BJ (cell line): ENCODE measurements around the gene MAGEA9B. TPM values are rescaled to one million over a fixed set of nuclear protein-coding genes. Genes with fewer than 3 reads are reported as not detected.
A peak's percentile ranks its signal among the peaks of the same experiment; 100 is the strongest.
"Not testable (repeated sequence)": the region's sequence is repeated elsewhere in the genome, so short reads cannot be mapped to it uniquely, and the experiment has no call there.

Experiments used
- CTCF ChIA-PET: fragments of 350-600 bp; formaldehyde crosslinking; extraction: SDS; loops from one replicate; lab custom pipeline; 2021; ENCODE audit warnings: antibody characterized with exemption, inconsistent platforms; lab: Yijun Ruan, JAX
- POLR2A ChIA-PET: fragments of 300-600 bp; sonication (Branson Sonifier 250); formaldehyde crosslinking; extraction: SDS; loops from one replicate; lab custom pipeline; 2021; ENCODE audit warnings: antibody characterized with exemption; lab: Charles Lee
- DNase-seq: peaks from one replicate; pipeline ENCODE4 v3.0.0-alpha.2; 2011; ENCODE audit warnings: low read depth
- H3K27me3 ChIP-seq: 2 replicates; pipeline ENCODE4 v1.6.0; 2011; ENCODE audit warnings: low read length; ENCODE audit not compliant: control insufficient read depth, insufficient read depth
- H3K36me3 ChIP-seq: 2 replicates; pipeline ENCODE4 v1.5.1; 2011; ENCODE audit warnings: low read length; ENCODE audit not compliant: control insufficient read depth, insufficient read depth
- H3K4me3 ChIP-seq: 2 replicates; pipeline ENCODE4 v1.5.1; 2011; ENCODE audit warnings: low read depth, mild to moderate bottlenecking, control low read depth, low read length
- CTCF ChIP-seq: IDR thresholded peaks from 2 replicates; pipeline ENCODE4 v1.5.1; 2011; ENCODE audit warnings: low read depth, mild to moderate bottlenecking, control low read depth, inconsistent platforms, low read length, moderate library complexity; ENCODE audit not compliant: insufficient read depth
- polyA minus RNA-seq: library from RNA; depleted of rRNA, polyadenylated mRNA; stranded (reverse); fragments of >200 nt; gene quantifications from 2 replicates; pipeline ENCODE4 v1.2.3, GENCODE V29; 2011; rRNA and poly(A)+ RNA removed
- polyA plus RNA-seq: library from polyadenylated mRNA; depleted of rRNA; stranded (reverse); fragments of >200 nt; gene quantifications from 2 replicates; pipeline ENCODE4 v1.2.3, GENCODE V29; 2011; rRNA removed

MAGEA9B gene
- polyA plus RNA-seq (not detected in 2 replicates), polyA minus RNA-seq (not detected in 2 replicates)

- POLR2A ChIA-PET, H3K27me3 ChIP-seq, CTCF ChIA-PET, DNase-seq, H3K4me3 ChIP-seq, H3K36me3 ChIP-seq: not testable (repeated sequence)
Measured at GRCh38 chrX:149587359-149587758, at the start of gene MAGEA9B. Gene MAGEA9B, minus strand, starts transcription at chrX:149587459. Its CDS starts 4,280 bp downstream, at chrX:149583179.

GRCh38 chrX:149633511-149633910 lies 46.3 kb upstream of the MAGEA9B start:
- no peaks in the 10 kb centered on the region for H3K36me3 ChIP-seq
- no peak for TF ChIP-seq CTCF
- H3K4me3 ChIP-seq, result no peak overlapping the region
- peaks cover 4% of the 10 kb centered on the region for H3K27me3 ChIP-seq
- no peak for DNase-seq
- POLR2A ChIA-PET, result no interaction called here
- CTCF ChIA-PET, result no interaction called here

- no peak for TF ChIP-seq CTCF
- POLR2A ChIA-PET, result no interaction called here
- Histone ChIP-seq H3K4me3 (peak within 1 kb of the TSS; percentile 68), H3K36me3 (no peaks in the 10 kb centered on the region), H3K27me3 (peaks cover 4% of the 10 kb centered on the region)
- no peak for DNase-seq
- CTCF ChIA-PET, result no interaction called here
Measured at GRCh38 chrX:149631234-149632165, 44.2 kb upstream of the MAGEA9B start, which contains the start of gene TMEM185A. Gene TMEM185A, minus strand, starts transcription at chrX:149631792. Its CDS starts 212 bp downstream, at chrX:149631580.

GRCh38 chrX:149630681-149631233 lies 43.5 kb upstream of the MAGEA9B start:
- peak; percentile 40; the same call in 1 of the 2 replicates for TF ChIP-seq CTCF
- Histone ChIP-seq H3K27me3 (peaks cover 3% of the 10 kb centered on the region; the same call in 1 of the 2 replicates), H3K36me3 (no peaks in the 10 kb centered on the region), H3K4me3 (peak overlapping the region; percentile 68)
- ChIA-PET POLR2A (no interaction called here), CTCF (no interaction called here)
- no peak for DNase-seq

- H3K36me3 ChIP-seq, result no peaks in the 10 kb centered on the region
- H3K4me3 ChIP-seq, result peak overlapping the region; percentile 68
- ChIA-PET CTCF (no interaction called here), POLR2A (no interaction called here)
- DNase-seq, result no peak
- H3K27me3 ChIP-seq, result peaks cover 3% of the 10 kb centered on the region; the same call in 1 of the 2 replicates
- no peak for TF ChIP-seq CTCF
Measured at GRCh38 chrX:149629730-149630387, 42.6 kb upstream of the MAGEA9B start.
